ENCODE measurements around the gene IL18R1.

IL18R1 gene

DNA sequence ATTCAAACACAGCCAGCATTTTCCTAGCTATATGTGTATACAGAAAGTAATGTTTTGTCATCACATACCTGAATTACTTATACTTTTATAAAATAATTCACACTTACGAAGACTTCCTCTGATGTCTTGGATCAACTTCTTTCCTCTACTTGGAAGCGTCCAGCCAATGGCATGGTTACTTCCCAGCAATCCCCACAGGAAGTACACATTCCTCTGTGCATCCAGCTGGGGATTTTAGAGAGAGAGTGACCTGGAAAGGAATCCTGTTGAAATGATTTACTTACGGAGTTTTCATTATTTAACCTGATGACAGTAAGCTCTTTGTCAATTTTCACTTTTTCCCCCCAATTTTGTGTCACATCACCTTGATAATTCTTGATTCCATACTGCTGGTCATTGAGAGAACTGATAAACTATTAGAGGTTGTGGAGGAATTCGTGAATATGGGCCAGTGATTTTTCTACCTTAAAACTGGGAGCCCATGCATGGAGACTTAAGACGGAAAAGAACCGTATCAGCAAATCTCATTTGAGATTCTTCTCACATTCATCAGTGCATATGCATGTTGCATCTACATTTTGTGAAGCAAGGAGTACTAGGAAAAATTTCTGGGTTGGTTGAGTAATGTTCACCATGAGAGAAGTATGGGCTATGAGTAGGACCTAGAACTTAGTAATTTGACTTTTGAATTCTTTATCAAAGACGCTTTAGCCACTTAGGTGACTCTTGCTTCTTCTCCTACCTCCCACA, 9.0 kb upstream of the IL18R1 start:
- DNase-seq: no peak

- DNase-seq: no peak
Measured at GRCh38 chr2:102350137-102350793, 5.3 kb upstream of the IL18R1 start.

DNA sequence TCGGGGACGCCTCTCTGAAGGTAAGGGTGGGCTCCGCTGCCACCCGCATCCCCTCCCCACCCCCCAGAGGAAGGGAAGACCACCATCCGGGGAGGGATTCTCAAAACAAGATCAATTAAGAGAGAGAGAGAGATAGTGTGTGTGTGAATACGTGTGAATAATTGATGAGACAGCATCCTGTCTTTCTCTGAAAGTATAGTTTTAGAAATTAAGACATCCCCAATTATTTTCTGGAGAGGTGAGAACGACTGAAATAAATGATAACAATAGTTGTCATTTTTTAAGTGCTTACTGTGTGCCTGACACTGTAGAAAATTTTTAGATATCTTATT, 751 bp downstream of the IL18R1 start:
- no peak for DNase-seq

DNA sequence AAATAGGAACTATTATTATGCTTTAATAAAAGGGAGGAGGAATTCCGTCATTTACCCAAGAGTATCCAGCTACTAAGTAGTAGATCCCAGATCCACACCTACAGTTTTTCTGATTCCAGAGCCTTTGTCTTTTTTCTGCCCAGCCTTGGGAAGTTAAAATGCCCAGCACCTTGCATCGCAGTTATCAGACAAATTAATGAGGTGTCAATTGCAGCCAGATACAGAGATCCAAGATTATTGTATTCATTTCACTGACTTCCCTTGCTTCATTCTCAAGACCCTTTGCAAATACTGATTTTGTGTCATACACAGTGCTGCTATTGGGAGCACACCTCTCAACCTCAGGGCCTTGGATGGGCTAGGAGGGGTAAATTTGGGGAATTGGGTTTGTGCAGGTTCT, 1.1 kb downstream of the IL18R1 start:
- DNase-seq: no peak

- DNase-seq: no peak
Measured at GRCh38 chr2:102357937-102358336, 2.3 kb downstream of the IL18R1 start.

DNA sequence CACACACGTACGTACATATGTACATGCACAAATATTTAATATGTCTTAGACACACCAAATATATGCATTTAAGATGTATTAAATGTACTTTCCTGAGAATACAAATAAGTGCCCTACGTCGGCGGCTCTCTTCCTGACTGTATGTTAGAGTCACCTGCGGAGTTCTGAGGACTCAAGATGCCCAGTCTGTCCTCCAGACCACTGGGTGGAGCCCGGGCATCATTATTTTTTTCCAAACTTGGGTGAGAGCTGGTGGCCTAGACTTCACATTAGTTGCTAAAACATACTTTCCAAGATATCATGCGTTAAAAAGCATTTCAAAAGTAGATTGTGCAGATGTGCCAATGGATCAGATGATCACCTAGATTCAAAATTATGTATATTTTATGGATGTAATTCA, 2.9 kb downstream of the IL18R1 start:
- no peak for DNase-seq

DNA sequence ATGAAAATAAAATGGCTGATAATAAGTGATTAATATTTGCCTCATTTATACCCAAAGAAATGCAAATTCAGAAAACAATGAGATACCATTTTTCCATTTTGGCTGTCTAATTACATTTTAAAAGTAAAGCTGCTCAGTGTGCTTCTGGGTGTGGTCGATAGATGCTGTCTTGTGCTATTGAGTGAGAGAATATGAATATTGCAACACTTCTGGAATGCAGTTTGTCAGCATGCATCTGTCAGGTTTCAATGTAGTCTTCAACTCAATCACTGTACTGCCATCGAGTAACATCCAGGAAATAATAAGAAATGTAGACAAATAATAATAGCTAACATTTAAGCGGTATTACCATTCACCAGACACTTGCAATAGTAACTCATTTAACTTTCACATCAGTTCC, 3.9 kb downstream of the IL18R1 start:
- no peak for DNase-seq

- no peak for DNase-seq
Measured at GRCh38 chr2:102361632-102362241, 6.1 kb downstream of the IL18R1 start.

DNA sequence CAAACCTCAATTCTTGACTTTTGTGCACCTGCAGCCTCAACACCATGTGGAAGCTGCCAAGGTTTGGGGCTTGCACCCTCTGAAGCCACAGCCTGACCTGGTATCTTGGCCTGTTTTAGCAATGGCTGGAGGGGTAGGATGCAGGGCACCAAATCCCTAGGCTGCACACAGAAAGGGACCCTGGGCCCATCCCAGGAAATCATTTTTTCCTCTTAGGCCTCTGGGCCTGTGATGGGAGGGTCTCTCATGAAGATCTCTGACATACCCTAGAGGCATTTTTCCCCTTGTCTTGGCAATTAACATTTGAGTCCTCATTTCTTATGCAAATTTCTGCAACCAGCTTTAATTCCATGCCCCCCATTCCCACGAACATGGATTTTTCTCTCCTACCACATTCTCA, 10.2 kb downstream of the IL18R1 start:
- DNase-seq: no peak

GRCh38 chr2:102366406-102367112, 11.0 kb downstream of the IL18R1 start:
- no peak for DNase-seq

DNA sequence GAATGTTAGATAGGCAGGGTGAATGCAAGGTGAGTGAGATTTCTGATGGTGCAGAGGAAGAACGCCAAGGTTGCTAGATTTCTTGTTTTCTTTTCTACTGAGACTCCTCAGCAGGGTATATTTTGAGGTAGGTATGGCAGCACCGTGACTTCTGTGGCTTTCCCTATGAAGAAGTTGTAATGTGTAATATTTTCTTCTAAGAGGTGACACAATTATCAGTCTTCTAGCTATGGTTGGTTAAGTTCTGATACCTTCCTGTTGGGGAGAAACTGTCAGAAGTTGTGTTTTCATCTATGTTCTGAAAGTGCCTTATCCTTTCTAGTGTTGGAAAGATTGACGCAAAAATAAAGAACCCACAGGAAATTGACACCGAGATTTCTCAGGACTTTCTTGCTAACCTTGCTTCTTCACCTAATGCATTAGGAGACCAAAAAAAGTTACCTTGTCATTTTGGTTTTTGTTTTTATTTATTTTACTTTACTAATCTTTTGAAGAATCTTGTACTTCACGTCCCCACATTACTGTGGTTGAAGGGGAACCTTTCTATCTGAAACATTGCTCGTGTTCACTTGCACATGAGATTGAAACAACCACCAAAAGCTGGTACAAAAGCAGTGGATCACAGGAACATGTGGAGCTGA, 11.9 kb downstream of the IL18R1 start:
- no peak for DNase-seq

DNA sequence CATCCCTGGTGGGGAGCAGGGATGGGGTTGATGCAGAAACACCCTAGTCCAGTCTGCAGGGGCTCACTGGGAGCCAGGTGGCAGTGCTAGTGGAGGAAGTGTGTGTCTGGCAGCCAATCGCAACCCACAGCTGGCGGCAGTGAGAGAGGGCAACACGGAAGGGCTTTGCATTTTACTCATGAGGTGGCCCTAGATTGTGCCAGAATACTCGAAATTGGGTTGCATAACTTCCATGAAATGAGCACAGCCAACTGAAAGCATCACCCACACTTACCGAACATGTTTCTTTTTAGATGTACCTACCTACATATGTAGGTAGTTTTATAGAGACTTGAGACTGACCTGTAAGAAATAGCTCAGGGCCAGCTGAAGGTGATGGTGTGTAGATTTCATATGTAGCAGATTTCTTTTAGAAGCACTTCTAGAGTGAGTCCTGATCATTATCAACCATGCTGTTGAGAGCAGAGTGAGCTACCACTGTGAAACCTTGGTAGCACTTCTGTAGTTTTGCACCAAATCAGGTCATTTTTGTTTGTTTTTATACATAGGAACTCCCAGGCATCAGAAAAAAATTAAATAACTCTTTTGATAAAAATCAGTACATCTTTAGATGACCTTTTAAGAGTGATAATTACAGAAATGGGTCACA, 13.0 kb downstream of the IL18R1 start:
- no peak for DNase-seq

- DNase-seq: no peak
Measured at GRCh38 chr2:102369866-102370265, 14.3 kb downstream of the IL18R1 start.

GRCh38 chr2:102376052-102376591, 20.5 kb downstream of the IL18R1 start:
- DNase-seq: no peak

DNA sequence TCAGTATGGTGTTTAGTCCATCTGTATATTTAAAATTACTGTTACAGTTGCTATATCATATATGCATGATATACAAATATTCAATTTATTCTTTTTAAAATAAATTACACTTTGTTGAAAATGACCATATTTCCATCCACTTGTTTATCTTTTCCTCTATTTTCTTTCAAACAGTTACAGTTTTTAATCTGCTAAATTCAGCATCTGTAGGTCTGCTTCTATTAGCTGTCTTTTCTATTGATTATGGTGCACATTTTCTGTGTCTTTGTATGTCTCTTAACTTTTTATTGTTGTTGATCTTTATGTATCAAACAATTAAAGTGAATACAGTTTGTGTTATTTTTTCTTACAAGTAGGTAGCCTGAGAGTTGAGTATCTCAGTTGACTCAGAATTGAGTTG, 28.1 kb downstream of the IL18R1 start:
- DNase-seq: no peak

GRCh38 chr2:102385522-102385921, 29.9 kb downstream of the IL18R1 start:
- DNase-seq: no peak

DNA sequence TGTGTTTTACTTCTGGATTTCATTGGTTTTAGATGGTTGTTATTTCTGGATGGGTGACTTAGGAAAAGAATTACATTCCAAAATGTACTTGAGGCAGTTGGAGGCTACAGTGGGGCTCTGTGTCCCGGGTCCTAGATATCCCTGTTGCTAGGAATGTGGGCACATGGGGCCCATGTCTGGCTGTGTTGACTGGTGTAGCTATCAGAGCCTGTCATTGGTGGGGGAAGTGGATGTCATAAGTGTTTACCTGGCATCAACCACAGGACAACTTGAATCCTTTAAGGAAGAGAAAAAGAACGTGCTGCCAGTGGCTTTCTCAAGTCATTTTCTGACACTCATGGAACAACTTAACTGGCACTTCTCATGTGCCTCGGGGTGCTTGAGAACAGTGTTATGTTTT, 30.4 kb downstream of the IL18R1 start:
- no peak for DNase-seq

GRCh38 chr2:102386867-102387541, 31.4 kb downstream of the IL18R1 start:
- no peak for DNase-seq

DNA sequence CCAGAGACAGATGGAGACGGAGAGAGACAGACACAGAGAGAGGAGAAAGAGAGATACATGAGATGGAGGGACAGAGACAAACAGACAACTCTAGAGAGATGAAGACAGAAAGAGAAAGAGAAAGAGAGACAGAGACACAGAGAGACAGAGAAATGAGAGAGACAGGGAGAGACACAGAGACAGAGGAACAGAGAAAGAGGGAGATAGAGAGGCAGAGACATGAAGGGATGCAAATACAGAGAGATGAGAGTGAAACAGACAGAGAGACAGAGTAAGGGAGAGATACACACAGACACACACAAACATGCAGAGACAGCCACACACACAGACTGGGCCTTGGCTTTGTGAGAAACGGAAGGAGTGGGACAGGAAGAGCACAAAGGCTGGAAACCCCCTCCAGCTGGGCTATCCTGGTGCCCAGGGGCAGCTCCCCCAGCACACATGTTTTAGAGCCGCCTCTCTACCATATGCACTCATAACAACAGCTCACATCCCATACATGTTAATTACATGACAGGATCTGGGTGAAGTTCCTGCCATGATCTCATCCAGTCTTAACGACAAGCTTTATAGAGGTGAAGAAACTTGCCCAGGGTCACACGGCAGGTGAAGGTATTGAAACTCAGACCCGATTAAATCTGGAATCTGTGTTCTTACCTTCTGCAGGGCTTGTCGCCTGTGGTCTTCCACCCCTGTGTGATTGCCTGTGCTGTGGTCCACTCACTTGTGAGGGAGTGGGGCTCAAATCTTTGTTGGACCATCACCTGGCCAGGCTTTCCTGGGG, 32.4 kb downstream of the IL18R1 start:
- DNase-seq: no peak

DNA sequence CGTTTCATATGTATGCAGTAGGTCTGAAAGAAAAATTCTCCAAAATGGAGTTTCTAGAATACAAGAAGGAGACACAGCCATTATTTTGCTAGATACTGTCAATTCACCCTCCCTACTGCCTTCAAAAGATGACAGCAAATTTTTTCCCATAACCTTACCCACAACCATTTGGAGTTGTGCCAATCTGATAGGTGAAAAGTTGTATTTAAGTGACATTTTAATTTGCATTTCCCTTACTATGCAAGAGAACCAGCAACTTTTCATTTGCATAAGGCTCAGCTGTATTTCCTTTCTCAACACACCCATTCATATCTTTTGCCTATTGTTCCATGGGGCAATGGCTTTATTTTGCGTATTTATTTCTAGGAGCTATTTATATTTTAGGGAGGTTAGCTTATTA, 36.0 kb downstream of the IL18R1 start:
- no peak for DNase-seq

DNA sequence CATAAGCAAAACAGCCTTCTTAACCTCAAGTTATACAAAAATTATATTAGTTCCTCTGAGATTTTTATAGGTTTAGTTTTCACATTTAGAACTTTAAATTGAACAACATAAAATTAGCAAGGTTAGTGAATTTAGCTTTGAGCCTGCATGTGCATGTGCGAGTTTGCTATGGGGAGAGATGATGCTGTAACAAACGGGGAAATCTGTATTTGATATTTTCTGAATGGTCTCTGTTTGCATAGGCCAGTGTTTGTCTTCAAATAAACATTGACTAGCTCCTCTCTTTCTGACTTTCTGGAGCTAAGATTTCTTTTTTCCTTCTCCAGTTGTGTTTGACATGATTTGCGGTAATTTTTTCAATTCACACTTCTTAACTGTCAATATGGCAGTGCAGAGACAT, 36.5 kb downstream of the IL18R1 start:
- no peak for DNase-seq
